ENCODE measurements around the gene KRTAP6-3. TPM values are rescaled to one million over a fixed set of nuclear protein-coding genes. Genes with fewer than 3 reads are reported as not detected.

KRTAP6-3 gene
- total RNA-seq (2021) (not detected in 3 replicates), Bru-seq, nascent RNA (not detected)
- long read RNA-seq, experiment 1: 0 reads
- long read RNA-seq, experiment 2: 0 reads
- long read RNA-seq, experiment 3: 0 reads

- H3K27me3 Mint-ChIP-seq (ENCODE audit: low read depth): no peaks in the 10 kb centered on the region
- DNase-seq (ENCODE audit: low spot score) (no peak), ATAC-seq (no peak)
- H3K9me3 Mint-ChIP-seq: no peaks in the 10 kb centered on the region
- no peak within 1 kb of the TSS for H3K4me3 Mint-ChIP-seq
- H3K27ac Mint-ChIP-seq: no peak within 1 kb of the TSS
- no peaks in the 10 kb centered on the region for H3K36me3 Mint-ChIP-seq
- ChIA-PET POLR2A (no interaction called here), CTCF (no interaction called here)
- no peaks in the 10 kb centered on the region for H3K4me1 Mint-ChIP-seq
- no peak for TF ChIP-seq CDX4 (CRISPR knock-in tag; IDR thresholded peaks at IDR 0.05; ENCODE audit: borderline replicate concordance)
- no peak for TF ChIP-seq ZNF396 (CRISPR knock-in tag; IDR thresholded peaks at IDR 0.05; ENCODE audit: borderline replicate concordance)
- TF ChIP-seq ZNF281 (CRISPR knock-in tag; IDR thresholded peaks at IDR 0.05): no peak
- TF ChIP-seq FOXJ3 (CRISPR knock-in tag; IDR thresholded peaks at IDR 0.05; ENCODE audit: borderline replicate concordance): no peak
- no peak for TF ChIP-seq ZSCAN18 (CRISPR knock-in tag; IDR thresholded peaks at IDR 0.05)
- no peak for TF ChIP-seq NFYB (CRISPR knock-in tag; conservative IDR thresholded peaks at IDR 0.05; ENCODE audit: low read depth)
- TF ChIP-seq ATF2 (CRISPR knock-in tag; IDR thresholded peaks at IDR 0.05; ENCODE audit: borderline replicate concordance, low read depth): no peak
- TF ChIP-seq ZNF416 (CRISPR knock-in tag; IDR thresholded peaks at IDR 0.05): no peak
- no peak for TF ChIP-seq HMGXB4 (CRISPR knock-in tag; IDR thresholded peaks at IDR 0.05)
These were observed at the start of gene KRTAP6-3 for GRCh38 chr21:30592140-30592539. Gene KRTAP6-3 (plus strand): TSS chr21:30592440. CDS start chr21:30592446, 6 bp downstream.

- ATAC-seq: no peak
- H3K27ac Mint-ChIP-seq: no peak overlapping the region
- CTCF ChIA-PET: no interaction called here
- TF ChIP-seq SMAD4 (CRISPR knock-in tag; IDR thresholded peaks at IDR 0.05) (no peak), ZNF219 (CRISPR knock-in tag; IDR thresholded peaks at IDR 0.05; ENCODE audit: borderline replicate concordance) (no peak), TCF7 (CRISPR knock-in tag; IDR thresholded peaks at IDR 0.05; ENCODE audit: low read depth) (no peak), ZNF512 (CRISPR knock-in tag; IDR thresholded peaks at IDR 0.05; ENCODE audit: borderline replicate concordance) (no peak), ZNF416 (CRISPR knock-in tag; IDR thresholded peaks at IDR 0.05) (no peak), AR (CRISPR knock-in tag; IDR thresholded peaks at IDR 0.05) (no peak), STAT6 (CRISPR knock-in tag; conservative IDR thresholded peaks at IDR 0.05; ENCODE audit: low read depth) (no peak), ELF4 (CRISPR knock-in tag; IDR thresholded peaks at IDR 0.05; ENCODE audit: low read depth) (no peak), ZNF232 (CRISPR knock-in tag; IDR thresholded peaks at IDR 0.05) (no peak)
These were observed 39.5 kb upstream of the KRTAP6-3 start for GRCh38 chr21:30552782-30553181.

More at GRCh38 chr21:30552782-30553181, 39.5 kb upstream of the KRTAP6-3 start:
- Mint-ChIP-seq H3K4me3 (no peak overlapping the region), H3K4me1 (0 out of 2 replicates have a peak, but pooled peaks cover 3% of the 10 kb centered on the region), H3K36me3 (no peaks in the 10 kb centered on the region), H3K9me3 (peaks cover 31% of the 10 kb centered on the region), H3K27me3 (ENCODE audit: low read depth) (no peaks in the 10 kb centered on the region)
- POLR2A ChIA-PET: interaction anchor here (0.7 kb wide), 1 partner anchor 49 kb away, joined by 4 read pairs; no protein-coding TSS in a partner anchor
- DNase-seq (ENCODE audit: low spot score): no peak

All from WTC11 (cell line).